ENCODE data around the gene MAP3K14.

Gene MAP3K14

GRCh38 chr17:45310380-45311324, 6.2 kb downstream of the MAP3K14 start:
- H3K27ac ChIP-seq (ENCODE audit: low read length) = peak overlapping the region; percentile 95
- TF ChIP-seq EZH2phosphoT487 (IDR thresholded peaks at IDR 0.05; ENCODE audit: low read depth) = no peak
- TF ChIP-seq, protein P1, sequence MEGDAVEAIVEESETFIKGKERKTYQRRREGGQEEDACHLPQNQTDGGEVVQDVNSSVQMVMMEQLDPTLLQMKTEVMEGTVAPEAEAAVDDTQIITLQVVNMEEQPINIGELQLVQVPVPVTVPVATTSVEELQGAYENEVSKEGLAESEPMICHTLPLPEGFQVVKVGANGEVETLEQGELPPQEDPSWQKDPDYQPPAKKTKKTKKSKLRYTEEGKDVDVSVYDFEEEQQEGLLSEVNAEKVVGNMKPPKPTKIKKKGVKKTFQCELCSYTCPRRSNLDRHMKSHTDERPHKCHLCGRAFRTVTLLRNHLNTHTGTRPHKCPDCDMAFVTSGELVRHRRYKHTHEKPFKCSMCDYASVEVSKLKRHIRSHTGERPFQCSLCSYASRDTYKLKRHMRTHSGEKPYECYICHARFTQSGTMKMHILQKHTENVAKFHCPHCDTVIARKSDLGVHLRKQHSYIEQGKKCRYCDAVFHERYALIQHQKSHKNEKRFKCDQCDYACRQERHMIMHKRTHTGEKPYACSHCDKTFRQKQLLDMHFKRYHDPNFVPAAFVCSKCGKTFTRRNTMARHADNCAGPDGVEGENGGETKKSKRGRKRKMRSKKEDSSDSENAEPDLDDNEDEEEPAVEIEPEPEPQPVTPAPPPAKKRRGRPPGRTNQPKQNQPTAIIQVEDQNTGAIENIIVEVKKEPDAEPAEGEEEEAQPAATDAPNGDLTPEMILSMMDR (IDR thresholded peaks at IDR 0.05; ENCODE audit: low read depth, low read length) = no peak
- H3K9me3 ChIP-seq (ENCODE audit: insufficient read depth, low read length) = no peaks in the 10 kb centered on the region
- peak overlapping the region; percentile 85 for H3K4me2 ChIP-seq (ENCODE audit: low read length)
- H3K4me1 ChIP-seq (ENCODE audit: low read length) = peaks cover 85% of the 10 kb centered on the region
- peaks cover 53% of the 10 kb centered on the region for H3K36me3 ChIP-seq (replicated peaks; ENCODE audit: low read depth, low read length)
- H3K4me3 ChIP-seq (ENCODE audit: low read length) = peak overlapping the region; percentile 95
- peaks cover 55% of the 10 kb centered on the region for H4K20me1 ChIP-seq (ENCODE audit: insufficient read depth, low read length)
- H3K79me2 ChIP-seq (ENCODE audit: low read length) = peaks cover 99% of the 10 kb centered on the region
- no peaks in the 10 kb centered on the region for H3K27me3 ChIP-seq (ENCODE audit: low read depth, low read length)
- H2AFZ ChIP-seq (ENCODE audit: low read depth, low read length) = no peak overlapping the region
- H3K9ac ChIP-seq (ENCODE audit: low read length) = peak overlapping the region; percentile 95; the same call in 1 of the 2 replicates

- H2AFZ ChIP-seq (ENCODE audit: low read depth, low read length) = no peak overlapping the region
- H4K20me1 ChIP-seq (ENCODE audit: insufficient read depth, low read length) = peaks cover 64% of the 10 kb centered on the region
- TF ChIP-seq EZH2phosphoT487 (IDR thresholded peaks at IDR 0.05; ENCODE audit: low read depth) = no peak
- TF ChIP-seq, protein P1 (IDR thresholded peaks at IDR 0.05; ENCODE audit: low read depth, low read length) = no peak
- H3K4me3 ChIP-seq (ENCODE audit: low read length) = no peak overlapping the region
- H3K79me2 ChIP-seq (ENCODE audit: low read length) = peaks cover 99% of the 10 kb centered on the region
- H3K27ac ChIP-seq (ENCODE audit: low read length) = peak overlapping the region; percentile 100
- H3K9me3 ChIP-seq (ENCODE audit: insufficient read depth, low read length) = no peaks in the 10 kb centered on the region
- no peaks in the 10 kb centered on the region for H3K27me3 ChIP-seq (ENCODE audit: low read depth, low read length)
- H3K9ac ChIP-seq (ENCODE audit: low read length) = no peak overlapping the region
- peaks cover 89% of the 10 kb centered on the region for H3K4me1 ChIP-seq (ENCODE audit: low read length)
- no peak overlapping the region for H3K4me2 ChIP-seq (ENCODE audit: low read length)
- peaks cover 53% of the 10 kb centered on the region for H3K36me3 ChIP-seq (replicated peaks; ENCODE audit: low read depth, low read length)
Measured at GRCh38 chr17:45309400-45309799, 7.4 kb downstream of the MAP3K14 start.

GRCh38 chr17:45308840-45309239, 8.0 kb downstream of the MAP3K14 start:
- Histone ChIP-seq H3K79me2 (ENCODE audit: low read length) (peaks cover 99% of the 10 kb centered on the region), H3K9me3 (ENCODE audit: insufficient read depth, low read length) (no peaks in the 10 kb centered on the region), H3K4me2 (ENCODE audit: low read length) (no peak overlapping the region), H3K27me3 (ENCODE audit: low read depth, low read length) (no peaks in the 10 kb centered on the region), H3K9ac (ENCODE audit: low read length) (no peak overlapping the region), H3K4me1 (ENCODE audit: low read length) (peaks cover 90% of the 10 kb centered on the region), H3K4me3 (ENCODE audit: low read length) (no peak overlapping the region), H3K27ac (ENCODE audit: low read length) (peak overlapping the region; percentile 100), H4K20me1 (ENCODE audit: insufficient read depth, low read length) (peaks cover 64% of the 10 kb centered on the region), H3K36me3 (replicated peaks; ENCODE audit: low read depth, low read length) (peaks cover 57% of the 10 kb centered on the region), H2AFZ (ENCODE audit: low read depth, low read length) (no peak overlapping the region)
- TF ChIP-seq, protein P1 (IDR thresholded peaks at IDR 0.05; ENCODE audit: low read depth, low read length) = no peak
- TF ChIP-seq EZH2phosphoT487 (IDR thresholded peaks at IDR 0.05; ENCODE audit: low read depth) = no peak

DNA sequence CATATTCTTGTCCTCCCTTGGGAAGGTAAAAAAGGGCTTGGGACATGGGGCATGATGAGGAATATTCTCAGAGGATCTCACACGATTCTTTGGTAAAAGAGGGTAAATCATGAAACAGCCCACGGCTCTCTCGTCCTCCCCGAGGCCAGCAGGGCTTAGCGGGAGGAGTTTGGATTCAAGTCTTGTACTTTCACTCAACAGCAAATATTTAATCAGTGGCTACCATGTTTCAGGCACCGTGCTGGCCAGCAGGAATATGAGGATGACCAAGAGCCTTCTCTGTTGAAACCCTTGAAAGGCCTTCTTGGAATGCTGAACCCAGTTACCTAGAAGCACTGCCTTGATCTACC, 8.8 kb downstream of the MAP3K14 start:
- H3K4me3 ChIP-seq (ENCODE audit: low read length) = peak overlapping the region; percentile 63
- H3K4me1 ChIP-seq (ENCODE audit: low read length) = peaks cover 90% of the 10 kb centered on the region
- H3K27ac ChIP-seq (ENCODE audit: low read length) = peak overlapping the region; percentile 100
- peaks cover 61% of the 10 kb centered on the region for H4K20me1 ChIP-seq (ENCODE audit: insufficient read depth, low read length)
- H3K36me3 ChIP-seq (replicated peaks; ENCODE audit: low read depth, low read length) = peaks cover 57% of the 10 kb centered on the region
- H3K4me2 ChIP-seq (ENCODE audit: low read length) = peak overlapping the region; percentile 84
- peaks cover 99% of the 10 kb centered on the region for H3K79me2 ChIP-seq (ENCODE audit: low read length)
- H3K9me3 ChIP-seq (ENCODE audit: insufficient read depth, low read length) = no peaks in the 10 kb centered on the region
- no peak overlapping the region for H2AFZ ChIP-seq (ENCODE audit: low read depth, low read length)
- no peaks in the 10 kb centered on the region for H3K27me3 ChIP-seq (ENCODE audit: low read depth, low read length)
- H3K9ac ChIP-seq (ENCODE audit: low read length) = peak overlapping the region; percentile 83
- no peak for TF ChIP-seq EZH2phosphoT487 (IDR thresholded peaks at IDR 0.05; ENCODE audit: low read depth)
- TF ChIP-seq, protein P1 (IDR thresholded peaks at IDR 0.05; ENCODE audit: low read depth, low read length) = no peak
